A549 (cell line): ENCODE data around the gene PLCB2. TPM values are rescaled to one million over a fixed set of nuclear protein-coding genes. Genes with fewer than 3 reads are reported as not detected.
A peak's percentile ranks its signal among the peaks of the same experiment; 100 is the strongest.

Source experiments
- ATAC-seq, 2 experiments: fragments of 200-7000 bp in 1 of 2; fragments of >200 bp in 1 of 2; cut with Nextera tagmentation in 1 of 2; cut with Tn5 transposase in 1 of 2; 3 replicates each; pipeline versions ENCODE4 v1.8.0 to v1.9.1; 2018 to 2020; ENCODE audit warnings: mild to moderate bottlenecking in 1 of 2, moderate library complexity in 1 of 2
- CTCF ChIA-PET: fragments of 300-600 bp; sonication (Branson Sonifier 250); formaldehyde crosslinking; extraction: SDS; loops from one replicate; lab custom pipeline; 2021; ENCODE audit warnings: antibody characterized with exemption, inconsistent platforms; lab: Yijun Ruan, JAX
- POLR2A ChIA-PET: fragments of 350-600 bp; formaldehyde crosslinking; extraction: SDS; loops from one replicate; lab custom pipeline; 2021; ENCODE audit warnings: antibody characterized with exemption, inconsistent platforms; lab: Yijun Ruan, JAX
- DNase-seq, 2 experiments: peaks; one replicate each; pipeline versions ENCODE4 v3.0.0 to v3.0.0-alpha.2; 2011 to 2016; ENCODE audit warnings: low read depth in 1 of 2, low spot score in 1 of 2
- FAIRE-seq: peaks from 2 replicates; lab custom pipeline; 2011; peaks lifted over from hg19 to GRCh38; lab: Jason Lieb, UNC
- H3K27ac ChIP-seq, 2 experiments: fragments of >200 bp; sonication (Bioruptor Twin); formaldehyde crosslinking; 3 replicates each; pipeline ENCODE4 v1.5.1; 2016 to 2017
- H3K4me1 ChIP-seq: fragments of >200 bp; sonication (Bioruptor Twin); formaldehyde crosslinking; 3 replicates; pipeline ENCODE4 v1.6.1; 2016
- H3K4me2 ChIP-seq: fragments of >200 bp; sonication (Bioruptor Twin); formaldehyde crosslinking; 3 replicates; pipeline ENCODE4 v1.6.1; 2016
- H3K4me3 ChIP-seq: fragments of >200 bp; sonication (Bioruptor Twin); formaldehyde crosslinking; 3 replicates; pipeline ENCODE4 v1.5.1; 2016
- H3K9me3 ChIP-seq: fragments of >200 bp; sonication (Bioruptor Twin); formaldehyde crosslinking; 3 replicates; pipeline ENCODE4 v1.6.1; 2016
- BCL3 ChIP-seq: fragments of >200 bp; sonication (Bioruptor Twin); formaldehyde crosslinking; IDR thresholded peaks from 3 replicates; pipeline ENCODE4 v1.6.1; 2016
- CHD2 ChIP-seq: fragments of 150-350 bp; IDR thresholded peaks from 2 replicates; pipeline ENCODE4 v1.6.1; 2014; ENCODE audit warnings: low read length; ENCODE audit not compliant: partially characterized antibody
- CHD4 ChIP-seq: fragments of 200-600 bp; sonication (generic); IDR thresholded peaks from 2 replicates; pipeline ENCODE4 v1.6.1; 2016; ENCODE audit warnings: antibody characterized with exemption, mild to moderate bottlenecking, borderline replicate concordance
- CTCF ChIP-seq: fragments of >200 bp; sonication (Bioruptor Twin); formaldehyde crosslinking; IDR thresholded peaks from 3 replicates; pipeline ENCODE4 v1.5.1; 2016
- E2F6 ChIP-seq: IDR thresholded peaks from 2 replicates; pipeline ENCODE4 v1.6.1; 2012; ENCODE audit warnings: low read depth, borderline replicate concordance
- EHF ChIP-seq: fragments of 250-450 bp; sonication (Bioruptor Pico); IDR thresholded peaks from 2 replicates; pipeline ENCODE4 v1.5.0; 2020; ENCODE audit warnings: mild to moderate bottlenecking
- ELK1 ChIP-seq: fragments of 150-350 bp; IDR thresholded peaks from 2 replicates; pipeline ENCODE4 v1.6.1; 2014; ENCODE audit warnings: low read depth, mild to moderate bottlenecking, low read length
- EP300 ChIP-seq, 2 experiments: fragments of >200 bp; sonication (Bioruptor Twin); formaldehyde crosslinking; IDR thresholded peaks; 2 replicates in 1 of 2; 3 replicates in 1 of 2; pipeline ENCODE4 v1.6.1; 2016 to 2017
- ESRRA ChIP-seq: fragments of 150-350 bp; IDR thresholded peaks from 2 replicates; pipeline ENCODE4 v1.6.1; 2014; ENCODE audit warnings: mild to moderate bottlenecking, low read length, borderline replicate concordance
- FOSL2 ChIP-seq, 2 experiments: fragments of 450-650 bp in 1 of 2; fragments of >200 bp in 1 of 2; sonication (Bioruptor Twin) in 1 of 2; formaldehyde crosslinking; IDR thresholded peaks; 2 replicates each; pipeline versions ENCODE4 v1.5.0 to v1.6.1; 2016 to 2020; ENCODE audit warnings: mild to moderate bottlenecking in 1 of 2, moderate library complexity in 1 of 2
- HDAC2 ChIP-seq: fragments of 200-600 bp; sonication (generic); IDR thresholded peaks from 2 replicates; pipeline ENCODE4 v1.6.1; 2016
- HEYL ChIP-seq: fragments of 250-450 bp; sonication (Bioruptor Pico); IDR thresholded peaks from 2 replicates; pipeline ENCODE4 v1.8.0; 2021; ENCODE audit warnings: mild to moderate bottlenecking, moderate library complexity
- HMGXB4 ChIP-seq: fragments of 250-450 bp; sonication (Bioruptor Pico); IDR thresholded peaks from 2 replicates; pipeline ENCODE4 v1.5.0; 2021; ENCODE audit warnings: mild to moderate bottlenecking, moderate library complexity, borderline replicate concordance
- HOXB5 ChIP-seq: fragments of 250-450 bp; sonication (Bioruptor Pico); IDR thresholded peaks from 2 replicates; pipeline ENCODE4 v1.5.0; 2020; ENCODE audit warnings: mild to moderate bottlenecking, moderate library complexity
- KDM1A ChIP-seq: fragments of 200-600 bp; sonication (generic); IDR thresholded peaks from 2 replicates; pipeline ENCODE4 v1.6.1; 2016; ENCODE audit warnings: low read depth, mild to moderate bottlenecking
- MAX ChIP-seq: IDR thresholded peaks from 2 replicates; pipeline ENCODE4 v1.6.1; 2012
- MAZ ChIP-seq: fragments of 150-350 bp; IDR thresholded peaks from 2 replicates; pipeline ENCODE4 v1.6.1; 2014; ENCODE audit warnings: antibody characterized with exemption, low read depth, low read length, borderline replicate concordance
- NPAS2 ChIP-seq: fragments of 250-450 bp; sonication (Bioruptor Pico); IDR thresholded peaks from 2 replicates; pipeline ENCODE4 v1.8.0; 2022; ENCODE audit warnings: mild to moderate bottlenecking, moderate library complexity, borderline replicate concordance
- NR3C1 ChIP-seq: fragments of >200 bp; sonication (Bioruptor Twin); formaldehyde crosslinking; IDR thresholded peaks from 3 replicates; pipeline ENCODE4 v1.6.1; 2017
- POLR2A ChIP-seq: IDR thresholded peaks from 2 replicates; pipeline ENCODE4 v1.6.1; 2012; ENCODE audit warnings: mild to moderate bottlenecking, low read length
- POLR2AphosphoS2 ChIP-seq: conservative IDR thresholded peaks from 2 replicates; pipeline ENCODE4 v1.6.1; 2012; ENCODE audit warnings: low read length, improper control_type of control experiment, inconsistent platforms
- RAD21 ChIP-seq, 2 experiments: fragments of >200 bp in 1 of 2; sonication (Bioruptor Twin) in 1 of 2; formaldehyde crosslinking in 1 of 2; IDR thresholded peaks in 1 of 2; conservative IDR thresholded peaks in 1 of 2; 2 replicates in 1 of 2; 3 replicates in 1 of 2; pipeline ENCODE4 v1.6.1; 2012 to 2018; ENCODE audit warnings: inconsistent platforms in 1 of 2
- RARB ChIP-seq: fragments of 250-450 bp; sonication (Bioruptor Pico); IDR thresholded peaks from 2 replicates; pipeline ENCODE4 v1.8.0; 2021; ENCODE audit warnings: mild to moderate bottlenecking, moderate library complexity
- RFX5 ChIP-seq: fragments of 450-650 bp; IDR thresholded peaks from 2 replicates; pipeline ENCODE4 v1.7.1; 2014; ENCODE audit warnings: antibody characterized with exemption, mild to moderate bottlenecking, moderate library complexity
- RNF2 ChIP-seq: fragments of 200-600 bp; sonication (generic); IDR thresholded peaks from 2 replicates; pipeline ENCODE4 v1.6.1; 2016; ENCODE audit warnings: low read depth, mild to moderate bottlenecking, antibody characterized with exemption, moderate library complexity, borderline replicate concordance
- SMC3 ChIP-seq: fragments of >200 bp; sonication (Bioruptor Twin); formaldehyde crosslinking; IDR thresholded peaks from 3 replicates; pipeline ENCODE4 v1.6.1; 2018; ENCODE audit warnings: inconsistent platforms
- TFCP2L1 ChIP-seq: fragments of 250-450 bp; sonication (Bioruptor Pico); IDR thresholded peaks from 2 replicates; pipeline ENCODE4 v1.5.0; 2021; ENCODE audit warnings: mild to moderate bottlenecking
- TP53 ChIP-seq: fragments of 250-450 bp; sonication (Bioruptor Pico); IDR thresholded peaks from 2 replicates; pipeline ENCODE4 v1.5.0; 2021; ENCODE audit warnings: mild to moderate bottlenecking, moderate library complexity
- ZC3H11A ChIP-seq: fragments of 450-650 bp; IDR thresholded peaks from 2 replicates; pipeline ENCODE4 v1.6.1; 2014; ENCODE audit warnings: antibody characterized with exemption, mild to moderate bottlenecking
- ZFP36 ChIP-seq: fragments of 450-650 bp; IDR thresholded peaks from 2 replicates; pipeline ENCODE4 v1.6.1; 2014; ENCODE audit warnings: borderline replicate concordance; ENCODE audit not compliant: partially characterized antibody
- ZSCAN20 ChIP-seq: fragments of 250-450 bp; sonication (Bioruptor Pico); IDR thresholded peaks from 2 replicates; pipeline ENCODE4 v1.8.0; 2022; ENCODE audit warnings: mild to moderate bottlenecking, moderate library complexity
- WGBS: methylation state at CpG from one replicate; pipeline ENCODE4 v1.1.6; 2017; ENCODE audit errors: missing lambda C conversion rate; 5-methylcytosine and 5-hydroxymethylcytosine counted together
- polyA plus RNA-seq, 4 experiments: library from polyadenylated mRNA; depleted of rRNA in 3 of 4; stranded (reverse); fragments of >200 nt; fragmentation: RNase III in 1 of 4; extraction: RNeasy Plus Mini Kit Qiagen cat#74134 plus additional on column Dnase treatment in 1 of 4; gene quantifications; 2 replicates in 3 of 4; 3 replicates in 1 of 4; pipeline ENCODE4 v1.2.3, GENCODE V29; 2011 to 2017

Gene PLCB2
- polyA plus RNA-seq, 2 of the 4 experiments (the other 2 are of a cell fraction) = 0.30 to 0.49 TPM

- TF ChIP-seq HEYL = no peak
- no peak for TF ChIP-seq TFCP2L1 (CRISPR knock-in tag)
Measured at GRCh38 chr15:40338921-40339620, 31.3 kb upstream of the PLCB2 start (continued).

- WGBS = 31% methylated on average over 11 of the region's 11 CpGs
- CTCF ChIA-PET = interaction anchor here (0.9 to 10.2 kb wide), 28 partner anchors 9 to 153 kb away, joined by 3 to 139 read pairs (median 6); partner anchors contain the start of genes ANKRD63, DISP2, INAFM2 and KNSTRN
- Histone ChIP-seq H3K4me2 (peak overlapping the region; percentile 79), H3K4me3 (0 out of 3 replicates have a peak overlapping the region, but pooled peaks have one; percentile 47), H3K4me1 (peaks cover 39% of the 10 kb centered on the region), H3K9me3 (no peaks in the 10 kb centered on the region), H3K27ac (peak overlapping the region; percentile 94 to 96)
- POLR2A ChIA-PET = interaction anchor here (0.9 to 1.9 kb wide), 4 partner anchors 10 to 57 kb away, joined by 3 to 8 read pairs (median 4); partner anchors contain the start of gene INAFM2
- peak; percentile 66 to 72 for DNase-seq
- no peak for FAIRE-seq
- ATAC-seq = peak; percentile 41 to 69; a peak in 4 of 6 replicates
- TF ChIP-seq CHD4 (no peak), POLR2AphosphoS2 (no peak), BCL3 (no peak), NR3C1 (no peak), E2F6 (no peak), ZFP36 (no peak), NPAS2 (no peak), FOSL2 (IDR thresholded peaks at IDR 0.05) (no peak), FOSL2 (CRISPR knock-in tag; IDR thresholded peaks at IDR 0.05) (no peak), ZSCAN20 (CRISPR knock-in tag) (no peak), HDAC2 (no peak), POLR2A (no peak), RNF2 (no peak), EHF (CRISPR knock-in tag) (no peak), RAD21 (conservative IDR thresholded peaks at IDR 0.05 in 1 of 2, IDR thresholded peaks at IDR 0.05 in 1 of 2) (peak; percentile 53 to 59), HMGXB4 (CRISPR knock-in tag) (no peak), MAX (peak; percentile 48; the same call in 1 of the 2 replicates), CTCF (peak; percentile 68), TP53 (no peak), RFX5 (no peak), HOXB5 (no peak), ESRRA (no peak), RARB (CRISPR knock-in tag) (no peak), SMC3 (peak; percentile 23; the same call in 2 of the 3 replicates), MAZ (no peak), ELK1 (no peak), TFCP2L1 (CRISPR knock-in tag) (no peak), CHD2 (no peak), KDM1A (no peak), EP300 (IDR thresholded peaks at IDR 0.05) (no peak), ZC3H11A (no peak)
Measured at GRCh38 chr15:40338041-40338657, 30.4 kb upstream of the PLCB2 start.
